Peyer's patch (tissue), 4 donors: ENCODE results near the gene ATG5. TPM values are rescaled to one million over a fixed set of nuclear protein-coding genes. Genes with fewer than 3 reads are reported as not detected.
"Not testable (repeated sequence)": the region's sequence is repeated elsewhere in the genome, so short reads cannot be mapped to it uniquely, and the experiment has no call there.

Experiments
- DNase-seq, 3 donors: peaks; one replicate each; pipeline ENCODE4 v3.0.0-alpha.2; 2017 to 2019
- H3K27ac ChIP-seq, 4 donors: fragments of 200-600 bp; sonication (generic); one replicate each; pipeline ENCODE4 v1.5.1; 2016 to 2019
- H3K27me3 ChIP-seq, 2 donors: fragments of 200-600 bp; sonication (generic); one replicate each; pipeline ENCODE4 v1.5.1; 2019
- H3K36me3 ChIP-seq, 3 donors: fragments of 200-600 bp; sonication (generic); one replicate each; pipeline ENCODE4 v1.5.1; 2016 to 2019
- H3K4me1 ChIP-seq, 4 donors: fragments of 200-600 bp; sonication (generic); one replicate each; pipeline ENCODE4 v1.5.1; 2016 to 2019
- H3K4me3 ChIP-seq, 4 donors: fragments of 200-600 bp; sonication (generic); 1 replicate in 3 of 4; 2 replicates in 1 of 4; pipeline ENCODE4 v1.5.1; 2016 to 2019; ENCODE audit warnings: mild to moderate bottlenecking in 1 of 4
- H3K9me3 ChIP-seq, 4 donors: fragments of 200-600 bp; sonication (generic); one replicate each; pipeline ENCODE4 v1.5.1; 2016 to 2019; ENCODE audit warnings: mild to moderate bottlenecking in 1 of 4
- CTCF ChIP-seq, 6 experiments: fragments of 450-650 bp in 4 of 6; fragments of 200-600 bp in 2 of 6; sonication (generic) in 1 of 6; IDR thresholded peaks; one replicate each; pipeline ENCODE4 v1.5.1; 2017 to 2019; ENCODE audit warnings: antibody characterized with exemption in 6 of 6, mild to moderate bottlenecking in 3 of 6, moderate library complexity in 1 of 6
- POLR2A ChIP-seq, 2 donors: fragments of 450-650 bp; IDR thresholded peaks; one replicate each; pipeline ENCODE4 v1.5.1; 2017; ENCODE audit warnings: antibody characterized with exemption in 2 of 2, mild to moderate bottlenecking in 2 of 2, moderate library complexity in 2 of 2
- total RNA-seq, 4 donors: library from RNA; depleted of rRNA; stranded (reverse); fragments of >200 nt; gene quantifications; one replicate each; pipeline ENCODE4 v1.1.0, GENCODE V29; 2016

Gene ATG5
- total RNA-seq, 4 donors from 2014 or later: 42.7 to 73.4 (median 60.2) TPM

- DNase-seq: no peak
- no peaks in the 10 kb centered on the region for H3K36me3 ChIP-seq
- TF ChIP-seq POLR2A (IDR thresholded peaks at IDR 0.05): no peak
- TF ChIP-seq CTCF (IDR thresholded peaks at IDR 0.05): no peak
- no peak overlapping the region for H3K4me3 ChIP-seq
- H3K27me3 ChIP-seq: no peaks in the 10 kb centered on the region
- H3K4me1 ChIP-seq: no peaks in the 10 kb centered on the region
- no peaks in the 10 kb centered on the region for H3K9me3 ChIP-seq
- H3K27ac ChIP-seq: no peak overlapping the region
Observed at GRCh38 chr6:106253731-106254130, 71.8 kb downstream of the ATG5 start.

- no peak for TF ChIP-seq POLR2A (IDR thresholded peaks at IDR 0.05)
- no peak for TF ChIP-seq CTCF (IDR thresholded peaks at IDR 0.05)
- Histone ChIP-seq H3K27ac (no peak overlapping the region), H3K27me3 (no peaks in the 10 kb centered on the region), H3K9me3 (no peaks in the 10 kb centered on the region), H3K36me3 (no peaks in the 10 kb centered on the region), H3K4me3 (no peak overlapping the region), H3K4me1 (no peaks in the 10 kb centered on the region)
- DNase-seq: no peak
Observed at GRCh38 chr6:106253172-106253571, 72.4 kb downstream of the ATG5 start.

GRCh38 chr6:106252687-106253086 lies 72.9 kb downstream of the ATG5 start:
- Histone ChIP-seq H3K36me3 (no peaks in the 10 kb centered on the region), H3K4me1 (no peaks in the 10 kb centered on the region), H3K27me3 (no peaks in the 10 kb centered on the region), H3K4me3 (no peak overlapping the region), H3K9me3 (no peaks in the 10 kb centered on the region), H3K27ac (no peak overlapping the region)
- TF ChIP-seq CTCF (IDR thresholded peaks at IDR 0.05) (no peak), POLR2A (IDR thresholded peaks at IDR 0.05) (no peak)
- no peak for DNase-seq

- not testable (repeated sequence) for H3K36me3 ChIP-seq, H3K4me3 ChIP-seq, H3K27me3 ChIP-seq, H3K4me1 ChIP-seq, H3K9me3 ChIP-seq, DNase-seq, H3K27ac ChIP-seq
Observed at GRCh38 chr6:106251531-106252255, 73.9 kb downstream of the ATG5 start.

GRCh38 chr6:106250953-106251352 lies 74.6 kb downstream of the ATG5 start:
- H3K4me3 ChIP-seq: no peak overlapping the region
- no peaks in the 10 kb centered on the region for H3K4me1 ChIP-seq
- DNase-seq: peak in 1 of 3 donors; percentile 50
- H3K27me3 ChIP-seq: no peaks in the 10 kb centered on the region
- TF ChIP-seq CTCF (IDR thresholded peaks at IDR 0.05) (no peak), POLR2A (IDR thresholded peaks at IDR 0.05) (no peak)
- H3K9me3 ChIP-seq: no peaks in the 10 kb centered on the region
- no peaks in the 10 kb centered on the region for H3K36me3 ChIP-seq
- H3K27ac ChIP-seq: no peak overlapping the region

- H3K4me1 ChIP-seq: no peaks in the 10 kb centered on the region
- no peak for TF ChIP-seq CTCF (IDR thresholded peaks at IDR 0.05)
- H3K9me3 ChIP-seq: no peaks in the 10 kb centered on the region
- no peak overlapping the region for H3K27ac ChIP-seq
- no peak overlapping the region for H3K4me3 ChIP-seq
- H3K27me3 ChIP-seq: no peaks in the 10 kb centered on the region
- no peaks in the 10 kb centered on the region for H3K36me3 ChIP-seq
- no peak for DNase-seq
Observed at GRCh38 chr6:106249658-106250057, 75.9 kb downstream of the ATG5 start.
